Subcutaneous abdominal adipose tissue (tissue), 5 donors: ENCODE data around the gene RIN3.
A peak's percentile ranks its signal among the peaks of the same experiment; 100 is the strongest.
"Not testable (repeated sequence)": the region's sequence is repeated elsewhere in the genome, so short reads cannot be mapped to it uniquely, and the experiment has no call there.

Experiments used
- H3K27ac ChIP-seq: one replicate; pipeline ENCODE4 v1.7.0; 2013; ENCODE audit warnings: low read depth, mild to moderate bottlenecking, inconsistent platforms, low read length, moderate library complexity
- H3K27me3 ChIP-seq, 5 donors: one replicate each; pipeline ENCODE4 v1.7.0; 2013; ENCODE audit warnings: low read length in 5 of 5, inconsistent platforms in 1 of 5; ENCODE audit not compliant: control insufficient read depth in 5 of 5, insufficient read depth in 4 of 5
- H3K36me3 ChIP-seq, 5 donors: one replicate each; pipeline ENCODE4 v1.7.0; 2013; ENCODE audit warnings: low read length in 5 of 5; ENCODE audit not compliant: control insufficient read depth in 5 of 5, insufficient read depth in 5 of 5
- H3K4me1 ChIP-seq, 5 donors: one replicate each; pipeline ENCODE4 v1.7.0; 2013; ENCODE audit warnings: low read length in 5 of 5, mild to moderate bottlenecking in 3 of 5, moderate library complexity in 1 of 5; ENCODE audit not compliant: control insufficient read depth in 5 of 5, insufficient read depth in 5 of 5
- H3K4me3 ChIP-seq, 5 donors: one replicate each; pipeline ENCODE4 v1.7.0; 2013; ENCODE audit warnings: low read length in 5 of 5, low read depth in 1 of 5
- H3K9ac ChIP-seq, 5 donors: one replicate each; pipeline ENCODE4 v1.7.0; 2013; ENCODE audit warnings: low read length in 5 of 5, mild to moderate bottlenecking in 4 of 5, moderate library complexity in 3 of 5
- H3K9me3 ChIP-seq, 5 donors: one replicate each; pipeline ENCODE4 v1.7.0; 2013; ENCODE audit warnings: low read length in 5 of 5; ENCODE audit not compliant: control insufficient read depth in 5 of 5
- donor health status: healthy.
- donor health status: healthy.
- donor health status: healthy.
- donor health status: healthy.
- donor health status: healthy.

The RIN3 gene

GRCh38 chr14:92525322-92526095 is 11.9 kb downstream of the RIN3 start:
- H3K27me3 ChIP-seq: peaks cover 0 to 3% (median 0%) of the 10 kb centered on the region in 5 donors
- peaks cover 0 to 18% (median 6%) of the 10 kb centered on the region in 5 donors for H3K4me1 ChIP-seq
- peaks cover 0 to 4% (median 0%) of the 10 kb centered on the region in 5 donors for H3K36me3 ChIP-seq
- H3K9ac ChIP-seq: no peak overlapping the region
- H3K4me3 ChIP-seq: no peak overlapping the region
- no peak overlapping the region for H3K27ac ChIP-seq
- H3K9me3 ChIP-seq: no peaks in the 10 kb centered on the region

GRCh38 chr14:92527721-92528120 is 14.1 kb downstream of the RIN3 start:
- peaks cover 0 to 3% (median 0%) of the 10 kb centered on the region in 5 donors for H3K36me3 ChIP-seq
- H3K9me3 ChIP-seq: no peaks in the 10 kb centered on the region
- no peak overlapping the region for H3K27ac ChIP-seq
- H3K27me3 ChIP-seq: peaks cover 0 to 3% (median 0%) of the 10 kb centered on the region in 5 donors
- peaks cover 0 to 32% (median 6%) of the 10 kb centered on the region in 5 donors for H3K4me1 ChIP-seq
- H3K9ac ChIP-seq: no peak overlapping the region
- no peak overlapping the region for H3K4me3 ChIP-seq

GRCh38 chr14:92528486-92529100 is 15.0 kb downstream of the RIN3 start:
- H3K9ac ChIP-seq: no peak overlapping the region
- H3K4me1 ChIP-seq: peaks cover 0 to 32% (median 6%) of the 10 kb centered on the region in 5 donors
- no peak overlapping the region for H3K4me3 ChIP-seq
- peaks cover 0 to 3% (median 0%) of the 10 kb centered on the region in 5 donors for H3K27me3 ChIP-seq
- H3K9me3 ChIP-seq: no peaks in the 10 kb centered on the region
- H3K27ac ChIP-seq: no peak overlapping the region
- peaks cover 0 to 3% (median 0%) of the 10 kb centered on the region in 5 donors for H3K36me3 ChIP-seq

GRCh38 chr14:92529903-92530302 is 16.3 kb downstream of the RIN3 start:
- H3K36me3 ChIP-seq: peaks cover 0 to 3% (median 0%) of the 10 kb centered on the region in 5 donors
- H3K4me3 ChIP-seq: no peak overlapping the region
- no peak overlapping the region for H3K27ac ChIP-seq
- no peaks in the 10 kb centered on the region for H3K9me3 ChIP-seq
- H3K4me1 ChIP-seq: peaks cover 0 to 25% (median 3%) of the 10 kb centered on the region in 5 donors
- H3K9ac ChIP-seq: no peak overlapping the region
- H3K27me3 ChIP-seq: peaks cover 0 to 3% (median 0%) of the 10 kb centered on the region in 5 donors

- H3K36me3 ChIP-seq: peaks cover 0 to 3% (median 0%) of the 10 kb centered on the region in 5 donors
Measured at GRCh38 chr14:92531106-92531873, 17.7 kb downstream of the RIN3 start.

GRCh38 chr14:92532490-92533163 is 19.0 kb downstream of the RIN3 start:
- Histone ChIP-seq H3K27me3 (peaks cover 0 to 3% (median 0%) of the 10 kb centered on the region in 5 donors), H3K9ac (no peak overlapping the region), H3K4me3 (no peak overlapping the region), H3K9me3 (no peaks in the 10 kb centered on the region), H3K4me1 (peaks cover 0 to 18% (median 0%) of the 10 kb centered on the region in 5 donors), H3K27ac (no peak overlapping the region), H3K36me3 (peaks cover 0 to 3% (median 0%) of the 10 kb centered on the region in 5 donors)

More at GRCh38 chr14:92531106-92531873, 17.7 kb downstream of the RIN3 start:
- H3K27ac ChIP-seq: no peak overlapping the region
- H3K4me1 ChIP-seq: peaks cover 0 to 18% (median 0%) of the 10 kb centered on the region in 5 donors
- H3K4me3 ChIP-seq: no peak overlapping the region
- no peak overlapping the region for H3K9ac ChIP-seq
- no peaks in the 10 kb centered on the region for H3K9me3 ChIP-seq
- peaks cover 0 to 3% (median 0%) of the 10 kb centered on the region in 5 donors for H3K27me3 ChIP-seq

- Histone ChIP-seq H3K27ac (no peak overlapping the region), H3K4me3 (no peak overlapping the region), H3K27me3 (no peaks in the 10 kb centered on the region), H3K9me3 (no peaks in the 10 kb centered on the region), H3K9ac (no peak overlapping the region), H3K4me1 (peaks cover 8 to 32% (median 13%) of the 10 kb centered on the region in 5 donors), H3K36me3 (no peaks in the 10 kb centered on the region)
Measured at GRCh38 chr14:92534932-92535643, 21.5 kb downstream of the RIN3 start.

- H3K4me3 ChIP-seq, H3K27ac ChIP-seq: not testable (repeated sequence)
Measured at GRCh38 chr14:92536231-92536630, 22.6 kb downstream of the RIN3 start.

GRCh38 chr14:92538412-92538985 is 24.9 kb downstream of the RIN3 start:
- H3K27ac ChIP-seq: peak overlapping the region; percentile 83
- peaks cover 14 to 31% (median 24%) of the 10 kb centered on the region in 5 donors for H3K4me1 ChIP-seq
- no peaks in the 10 kb centered on the region for H3K27me3 ChIP-seq
- no peak overlapping the region for H3K9ac ChIP-seq
- no peaks in the 10 kb centered on the region for H3K9me3 ChIP-seq
- H3K4me3 ChIP-seq: no peak overlapping the region
- no peaks in the 10 kb centered on the region for H3K36me3 ChIP-seq

More at GRCh38 chr14:92536231-92536630, 22.6 kb downstream of the RIN3 start:
- not testable (repeated sequence) for H3K27me3 ChIP-seq, H3K36me3 ChIP-seq, H3K9me3 ChIP-seq, H3K9ac ChIP-seq
- peaks cover 14 to 43% (median 24%) of the 10 kb centered on the region in 5 donors for H3K4me1 ChIP-seq
